Activated CD4-positive, alpha-beta T cell treated with anti-CD3 and anti-CD28 coated beads, Interleukin-2, Interleukin-4, amounts not matched to agents 100 ng/mL and 50 ng/mL, durations not matched to agents 16 hours and 8 hours (primary cell): ENCODE data around the gene SETD1A.
A peak's percentile ranks its signal among the peaks of the same experiment; 100 is the strongest.

Experiments used
- DNase-seq: peaks from one replicate; pipeline ENCODE4 v3.0.0-alpha.2; 2020; ENCODE audit warnings: low spot score

Gene SETD1A

DNA sequence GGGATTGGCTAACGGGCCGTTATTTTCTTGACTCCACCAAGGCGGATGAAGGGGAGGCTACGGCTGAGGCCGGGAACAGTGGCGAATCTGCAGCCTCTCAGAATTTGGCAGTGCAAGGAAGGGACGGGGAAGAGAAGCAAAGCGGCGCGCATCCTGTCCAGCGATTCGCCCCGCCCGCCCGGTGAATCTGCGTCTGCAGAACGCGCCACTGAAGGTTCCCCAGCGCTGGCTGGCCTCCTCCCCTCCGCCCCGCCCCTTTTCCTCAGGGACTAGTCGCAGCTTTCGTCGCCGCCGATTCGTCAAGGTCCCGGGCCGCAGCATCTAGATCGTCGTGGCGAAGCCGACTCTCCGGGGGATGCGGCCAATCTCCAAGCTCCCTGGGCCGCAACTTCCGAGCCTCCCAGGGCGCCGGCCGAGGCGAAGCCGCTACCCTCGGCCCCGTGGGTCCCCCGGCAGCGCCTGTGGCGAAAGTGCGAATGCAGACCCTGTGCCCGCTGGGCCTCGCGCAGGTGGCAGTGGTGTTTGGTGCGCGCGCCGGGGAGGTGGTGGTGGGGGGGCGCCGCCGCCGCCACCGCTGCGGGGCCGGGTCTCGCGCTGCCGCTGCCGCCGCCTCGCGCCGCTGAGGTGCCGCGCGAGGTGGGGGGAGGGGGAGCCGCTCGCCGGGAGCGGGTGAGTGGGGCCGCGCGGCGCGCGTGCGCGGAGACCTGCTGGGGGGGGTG is at the start of gene SETD1A:
SETD1A (plus strand) TSS at position 299 of the 719 bp plus-strand sequence. CDS start 978 bp downstream, outside the sequence.
- DNase-seq = peak; percentile 96

DNA sequence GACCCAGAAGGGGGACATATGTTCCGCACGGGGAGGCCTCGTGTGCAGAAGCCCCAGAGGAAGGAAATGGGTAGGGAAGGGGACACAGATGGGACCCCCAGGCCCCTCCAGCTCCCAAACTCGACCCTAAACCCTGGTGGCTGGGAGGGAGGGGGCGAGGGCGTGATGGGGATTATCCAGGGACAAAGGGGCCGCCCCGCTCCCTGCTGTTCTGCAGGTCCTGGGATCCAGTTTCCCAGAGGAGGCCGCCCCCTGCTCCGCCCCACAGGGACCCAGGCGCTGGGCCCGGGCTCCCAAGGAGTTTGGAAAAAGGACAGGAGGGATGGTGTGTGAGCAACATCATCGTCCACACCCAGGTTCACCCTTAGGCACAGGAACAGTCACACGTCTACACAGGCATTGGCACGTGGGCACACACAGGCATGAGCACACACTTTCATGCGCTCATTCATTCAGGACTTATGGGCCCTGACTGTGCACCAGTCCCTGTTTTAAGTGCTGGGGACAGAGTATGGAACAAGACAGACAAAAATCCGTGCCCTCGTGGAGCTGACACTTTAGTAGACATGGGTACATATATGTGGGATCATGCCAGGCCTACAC is 47.0 kb upstream of the SETD1A start:
- no peak for DNase-seq

DNA sequence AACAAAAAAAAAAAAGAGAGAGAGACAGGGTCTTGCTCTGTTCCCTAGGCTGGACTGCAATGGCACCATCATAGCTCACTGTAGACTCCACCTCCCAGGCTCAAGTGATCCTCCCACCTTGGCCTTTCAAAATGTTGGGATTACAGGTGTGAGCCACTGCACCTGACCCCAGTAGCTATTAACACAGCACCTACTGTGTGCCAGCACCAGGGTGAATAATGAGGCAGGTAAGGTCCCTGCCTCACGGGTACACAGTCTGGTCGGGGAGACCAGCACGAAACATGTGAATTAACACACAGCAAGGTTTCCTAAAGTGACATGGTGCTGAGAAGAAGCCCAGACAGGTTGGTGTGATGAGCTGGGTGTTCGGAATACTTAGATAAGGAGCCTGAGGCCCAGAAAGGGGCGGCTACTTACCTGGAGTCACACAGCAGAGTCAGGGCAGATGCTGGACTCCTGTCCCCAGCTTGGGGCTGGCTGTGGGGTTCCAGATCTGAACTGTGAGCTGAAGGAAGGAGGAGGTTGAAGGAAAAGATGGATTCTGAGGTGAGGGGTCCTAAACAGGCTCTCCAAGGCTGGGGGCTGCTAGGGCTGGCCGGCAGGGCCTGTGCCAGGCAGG is 44.7 kb upstream of the SETD1A start:
- no peak for DNase-seq

DNA sequence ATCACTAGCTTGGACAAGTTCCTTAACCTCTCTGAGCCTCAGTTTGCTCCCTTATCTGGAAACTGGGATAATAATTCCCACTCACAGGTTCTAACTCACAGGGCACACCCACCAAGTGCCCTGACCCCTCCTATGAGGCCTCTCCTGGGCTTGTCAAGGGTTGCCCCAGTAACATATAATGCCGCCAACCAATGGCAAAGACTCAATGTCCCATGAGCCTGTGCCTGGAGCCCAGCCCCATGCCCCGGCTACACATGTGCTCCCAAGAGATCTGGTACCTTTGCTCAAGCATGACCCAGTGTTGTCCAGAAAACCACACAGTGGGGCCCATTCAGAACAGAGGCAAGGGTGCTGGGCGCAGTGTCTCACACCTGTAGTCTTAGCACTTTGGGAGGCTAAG is 42.7 kb upstream of the SETD1A start:
- DNase-seq = no peak

- no peak for DNase-seq
Observed at GRCh38 chr16:30918614-30919013, 38.9 kb upstream of the SETD1A start.

DNA sequence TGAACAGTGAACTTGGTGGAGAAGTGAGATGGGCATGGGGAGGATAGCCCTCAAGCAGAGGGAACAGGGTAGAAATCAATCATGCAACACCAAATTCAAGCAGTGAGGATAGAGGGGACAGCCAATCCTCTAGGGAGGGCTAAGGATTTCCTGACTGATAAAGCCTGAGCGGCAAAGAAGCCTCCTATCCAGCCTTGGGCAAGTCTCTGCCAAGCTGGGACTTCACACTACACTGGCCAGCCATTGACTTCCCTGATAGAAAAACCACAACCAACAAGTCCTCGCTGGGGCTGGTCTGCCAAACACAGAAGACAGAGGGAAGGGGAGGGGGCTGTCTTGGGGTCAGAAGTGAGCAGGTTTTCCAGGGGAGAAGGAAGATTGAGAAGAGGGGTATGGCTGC is 36.7 kb upstream of the SETD1A start:
- DNase-seq = no peak

- DNase-seq = no peak
Observed at GRCh38 chr16:30921459-30921747, 36.2 kb upstream of the SETD1A start.

- peak; percentile 90 for DNase-seq
Observed at GRCh38 chr16:30921748-30922419, 35.7 kb upstream of the SETD1A start.

- peak; percentile 100 for DNase-seq
Observed at GRCh38 chr16:30922420-30922959, 35.1 kb upstream of the SETD1A start.

GRCh38 chr16:30922960-30923535 is 34.5 kb upstream of the SETD1A start:
- peak; percentile 99 for DNase-seq

GRCh38 chr16:30923554-30924075 is 33.9 kb upstream of the SETD1A start, which contains the start of gene FBXL19:
FBXL19 (plus strand) TSS chr16:30923572; CDS start chr16:30925755, 2,183 bp downstream.
- no peak for DNase-seq

DNA sequence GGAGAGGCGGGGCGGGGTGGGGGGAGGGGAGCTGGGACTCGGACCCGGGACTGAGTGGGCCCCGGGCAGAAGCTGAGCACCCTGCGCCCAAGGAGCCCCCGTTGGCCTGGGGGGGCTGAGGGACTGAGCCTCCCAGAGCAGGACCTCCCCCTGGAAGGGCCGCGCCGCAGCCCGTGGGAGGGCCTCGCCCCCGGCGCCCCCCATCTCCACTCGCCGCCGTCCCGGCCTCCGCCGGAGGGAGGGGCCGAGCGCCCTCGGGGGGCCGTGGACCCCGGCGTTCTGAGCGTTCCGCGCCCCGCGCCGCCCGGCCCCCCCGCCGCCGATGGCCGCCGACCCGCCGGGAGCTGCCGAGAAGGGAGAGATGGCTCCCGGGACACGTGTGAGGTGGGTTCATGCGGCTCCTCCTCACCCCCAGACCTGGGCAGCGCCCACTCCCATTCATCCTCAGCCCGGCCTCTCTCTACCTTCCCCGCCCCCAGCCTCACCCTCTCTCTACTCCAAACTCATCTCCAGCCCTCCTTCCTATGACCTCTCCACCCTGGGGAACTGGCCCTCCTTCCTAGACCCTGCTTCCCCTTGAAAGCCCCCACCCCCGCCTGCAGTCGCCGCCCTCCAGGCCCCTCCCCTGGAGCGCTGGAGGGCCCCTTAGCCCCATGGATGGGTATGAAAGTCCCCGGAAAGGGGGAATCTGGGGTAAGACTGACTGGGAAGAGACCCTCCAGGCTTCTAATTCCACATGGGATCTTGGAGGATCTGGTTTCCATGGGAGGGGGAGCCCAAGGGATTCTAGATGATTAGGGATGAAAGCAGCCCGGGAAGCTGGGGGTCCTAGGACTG is 33.3 kb upstream of the SETD1A start:
- DNase-seq = no peak

- DNase-seq = no peak
Observed at GRCh38 chr16:30924913-30925631, 32.5 kb upstream of the SETD1A start.

- no peak for DNase-seq
Observed at GRCh38 chr16:30925632-30925987, 31.9 kb upstream of the SETD1A start.

GRCh38 chr16:30925995-30926811 is 31.4 kb upstream of the SETD1A start:
- DNase-seq = no peak

DNA sequence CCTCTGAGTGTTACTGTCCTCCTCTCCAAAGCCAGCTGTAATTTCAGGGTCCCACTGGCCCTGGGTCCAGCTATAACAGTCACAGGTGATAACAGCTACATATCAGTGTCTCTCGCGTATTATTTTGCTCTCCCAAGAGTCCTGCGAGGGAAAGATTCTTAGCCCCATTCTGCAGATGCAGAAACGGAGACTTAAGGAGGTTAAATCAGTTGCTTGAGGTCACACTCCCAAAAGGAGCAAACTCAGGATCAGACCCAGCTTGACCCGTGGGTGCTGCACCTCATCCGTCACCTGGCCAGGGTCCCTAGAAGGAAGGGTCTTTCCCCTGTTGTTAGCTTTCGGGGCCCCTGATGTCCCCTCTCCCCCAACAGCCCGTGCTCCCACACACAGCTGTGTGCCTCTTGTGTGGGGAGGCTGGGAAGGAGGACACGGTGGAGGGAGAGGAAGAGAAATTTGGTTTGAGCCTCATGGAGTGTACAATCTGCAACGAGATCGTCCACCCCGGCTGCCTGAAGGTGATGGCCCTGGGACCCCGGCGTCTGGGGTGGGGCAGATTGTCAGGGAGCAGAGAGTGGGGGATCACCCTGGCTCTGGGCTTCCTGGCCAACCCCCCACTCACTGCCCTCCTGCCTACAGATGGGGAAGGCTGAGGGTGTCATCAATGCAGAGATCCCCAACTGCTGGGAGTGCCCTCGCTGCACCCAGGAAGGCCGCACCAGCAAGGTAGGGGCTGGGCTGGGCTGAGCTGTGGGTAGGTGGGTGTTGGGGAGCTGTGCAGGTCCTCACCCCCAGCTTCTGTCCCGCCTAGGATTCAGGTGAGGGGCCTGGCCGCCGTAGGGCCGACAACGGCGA is 30.4 kb upstream of the SETD1A start:
- no peak for DNase-seq

DNA sequence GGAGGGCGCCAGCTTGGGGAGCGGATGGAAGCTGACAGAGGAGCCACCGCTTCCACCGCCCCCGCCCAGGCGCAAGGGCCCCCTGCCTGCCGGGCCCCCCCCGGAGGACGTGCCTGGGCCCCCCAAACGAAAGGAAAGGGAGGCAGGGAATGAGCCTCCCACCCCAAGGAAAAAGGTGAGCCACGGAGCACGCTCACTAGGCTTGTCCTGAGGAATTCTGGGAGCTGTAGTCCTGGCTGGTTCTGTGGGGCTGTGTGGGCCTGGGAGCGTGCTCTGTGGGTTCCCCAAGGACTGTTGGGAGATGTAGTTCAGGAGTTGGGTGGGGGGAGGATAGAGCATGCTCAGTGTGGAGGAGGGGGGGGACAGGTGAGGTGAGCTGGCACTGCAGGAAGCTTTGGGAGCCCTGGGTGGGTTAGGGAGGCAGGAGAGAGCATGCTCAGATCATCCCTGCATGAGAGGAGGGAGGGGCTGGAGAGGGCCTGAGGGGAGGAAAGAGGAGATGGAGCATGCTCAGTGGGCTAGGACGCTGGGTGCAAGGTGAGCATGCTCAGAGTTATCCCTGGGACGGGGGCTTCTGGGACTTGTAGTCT is 29.7 kb upstream of the SETD1A start:
- peak; percentile 59 for DNase-seq

- DNase-seq = no peak
Observed at GRCh38 chr16:30928390-30928789, 29.2 kb upstream of the SETD1A start.
